NCI-H2196 (cell line): Measurements from ENCODE around the gene USP6.
"Not testable (repeated sequence)": the region's sequence is repeated elsewhere in the genome, so short reads cannot be mapped to it uniquely, and the experiment has no call there.

Experiments used
- DNase-seq: peaks from one replicate; lab custom pipeline; 2025; ENCODE audit not compliant: unreplicated experiment; lab: John Stamatoyannopoulos, UW

Gene USP6

GRCh38 chr17:5183410-5183793 lies 67.6 kb downstream of the USP6 start:
- no peak for DNase-seq

GRCh38 chr17:5184288-5184687 lies 68.5 kb downstream of the USP6 start:
- no peak for DNase-seq

- DNase-seq = peak; percentile 87
Observed at GRCh38 chr17:5191541-5192417, 75.9 kb downstream of the USP6 start, which contains the start of gene ZNF594. Gene ZNF594, minus strand, starts transcription at chr17:5191868. Its CDS starts 7,612 bp downstream, at chr17:5184256.

- no peak for DNase-seq
Observed at GRCh38 chr17:5194346-5194745, 78.5 kb downstream of the USP6 start.

GRCh38 chr17:5198472-5198871 lies 82.6 kb downstream of the USP6 start:
- DNase-seq = no peak

GRCh38 chr17:5200360-5200759 lies 84.5 kb downstream of the USP6 start:
- no peak for DNase-seq

- DNase-seq = no peak
Observed at GRCh38 chr17:5201011-5201410, 85.2 kb downstream of the USP6 start.

- no peak for DNase-seq
Observed at GRCh38 chr17:5203178-5203907, 87.5 kb downstream of the USP6 start.

GRCh38 chr17:5203908-5204294 lies 88.1 kb downstream of the USP6 start:
- DNase-seq = no peak

- no peak for DNase-seq
Observed at GRCh38 chr17:5209396-5209795, 93.6 kb downstream of the USP6 start.

GRCh38 chr17:5210091-5210490 lies 94.3 kb downstream of the USP6 start:
- no peak for DNase-seq

- DNase-seq = no peak
Observed at GRCh38 chr17:5210614-5211252, 94.9 kb downstream of the USP6 start.

GRCh38 chr17:5211458-5211857 lies 95.6 kb downstream of the USP6 start:
- no peak for DNase-seq

- DNase-seq = not testable (repeated sequence)
Observed at GRCh38 chr17:5217562-5217961, 101.7 kb downstream of the USP6 start.

GRCh38 chr17:5219536-5219935 lies 103.7 kb downstream of the USP6 start:
- no peak for DNase-seq

- no peak for DNase-seq
Observed at GRCh38 chr17:5220074-5220473, 104.2 kb downstream of the USP6 start.

GRCh38 chr17:5221912-5222311 lies 106.1 kb downstream of the USP6 start:
- not testable (repeated sequence) for DNase-seq
